HG03135 (cell line): Measurements from ENCODE around the gene LRP6.
A peak's percentile ranks its signal among the peaks of the same experiment; 100 is the strongest.
"Not testable (repeated sequence)": the region's sequence is repeated elsewhere in the genome, so short reads cannot be mapped to it uniquely, and the experiment has no call there.

Experiments
- ATAC-seq: cut with Tn5 transposase; IDR thresholded peaks from one replicate; pipeline ENCODE4 v1.9.1; 2021; ENCODE audit warnings: mild to moderate bottlenecking, moderate library complexity; ENCODE audit not compliant: unreplicated experiment

Gene LRP6

GRCh38 chr12:12182703-12183365 is 84.0 kb downstream of the LRP6 start:
- ATAC-seq: no peak

- no peak for ATAC-seq
These were observed 85.3 kb downstream of the LRP6 start for GRCh38 chr12:12181511-12181910.

- ATAC-seq: no peak
These were observed 86.3 kb downstream of the LRP6 start for GRCh38 chr12:12180575-12180974.

GRCh38 chr12:12180136-12180535 is 86.7 kb downstream of the LRP6 start:
- no peak for ATAC-seq

- ATAC-seq: no peak
These were observed 88.3 kb downstream of the LRP6 start for GRCh38 chr12:12178559-12178958.

GRCh38 chr12:12176402-12176801 is 90.4 kb downstream of the LRP6 start:
- ATAC-seq: peak; percentile 45

- peak; percentile 82 for ATAC-seq
These were observed 94.8 kb downstream of the LRP6 start for GRCh38 chr12:12171991-12172511.

GRCh38 chr12:12167847-12168246 is 99.0 kb downstream of the LRP6 start:
- ATAC-seq: no peak

- ATAC-seq: no peak
These were observed 100.1 kb downstream of the LRP6 start for GRCh38 chr12:12166751-12167150.

GRCh38 chr12:12159988-12160387 is 106.9 kb downstream of the LRP6 start:
- no peak for ATAC-seq

- ATAC-seq: no peak
These were observed 108.0 kb downstream of the LRP6 start for GRCh38 chr12:12158858-12159257.

GRCh38 chr12:12157424-12157823 is 109.4 kb downstream of the LRP6 start:
- ATAC-seq: no peak

GRCh38 chr12:12156828-12157227 is 110.0 kb downstream of the LRP6 start:
- no peak for ATAC-seq

GRCh38 chr12:12156116-12156515 is 110.7 kb downstream of the LRP6 start:
- ATAC-seq: no peak

- no peak for ATAC-seq
These were observed 113.2 kb downstream of the LRP6 start for GRCh38 chr12:12153596-12153995.

- ATAC-seq: no peak
These were observed 119.7 kb downstream of the LRP6 start for GRCh38 chr12:12147111-12147510.

GRCh38 chr12:12144531-12144930 is 122.3 kb downstream of the LRP6 start:
- not testable (repeated sequence) for ATAC-seq

GRCh38 chr12:12141000-12141399 is 125.8 kb downstream of the LRP6 start:
- no peak for ATAC-seq

GRCh38 chr12:12138203-12139154 is 128.4 kb downstream of the LRP6 start:
- ATAC-seq: no peak

- no peak for ATAC-seq
These were observed 133.1 kb downstream of the LRP6 start for GRCh38 chr12:12133785-12134184.

- no peak for ATAC-seq
These were observed 133.6 kb downstream of the LRP6 start for GRCh38 chr12:12133259-12133658.

GRCh38 chr12:12128670-12129069 is 138.2 kb downstream of the LRP6 start:
- ATAC-seq: no peak
